GM19023 (cell line): ENCODE results near the gene TMEM259.
"Not testable (repeated sequence)": the region's sequence is repeated elsewhere in the genome, so short reads cannot be mapped to it uniquely, and the experiment has no call there.

ENCODE experiments used
- ATAC-seq: cut with Tn5 transposase; IDR thresholded peaks from one replicate; pipeline ENCODE4 v1.9.1; 2021; ENCODE audit warnings: mild to moderate bottlenecking, moderate library complexity; ENCODE audit not compliant: unreplicated experiment

Gene TMEM259

DNA sequence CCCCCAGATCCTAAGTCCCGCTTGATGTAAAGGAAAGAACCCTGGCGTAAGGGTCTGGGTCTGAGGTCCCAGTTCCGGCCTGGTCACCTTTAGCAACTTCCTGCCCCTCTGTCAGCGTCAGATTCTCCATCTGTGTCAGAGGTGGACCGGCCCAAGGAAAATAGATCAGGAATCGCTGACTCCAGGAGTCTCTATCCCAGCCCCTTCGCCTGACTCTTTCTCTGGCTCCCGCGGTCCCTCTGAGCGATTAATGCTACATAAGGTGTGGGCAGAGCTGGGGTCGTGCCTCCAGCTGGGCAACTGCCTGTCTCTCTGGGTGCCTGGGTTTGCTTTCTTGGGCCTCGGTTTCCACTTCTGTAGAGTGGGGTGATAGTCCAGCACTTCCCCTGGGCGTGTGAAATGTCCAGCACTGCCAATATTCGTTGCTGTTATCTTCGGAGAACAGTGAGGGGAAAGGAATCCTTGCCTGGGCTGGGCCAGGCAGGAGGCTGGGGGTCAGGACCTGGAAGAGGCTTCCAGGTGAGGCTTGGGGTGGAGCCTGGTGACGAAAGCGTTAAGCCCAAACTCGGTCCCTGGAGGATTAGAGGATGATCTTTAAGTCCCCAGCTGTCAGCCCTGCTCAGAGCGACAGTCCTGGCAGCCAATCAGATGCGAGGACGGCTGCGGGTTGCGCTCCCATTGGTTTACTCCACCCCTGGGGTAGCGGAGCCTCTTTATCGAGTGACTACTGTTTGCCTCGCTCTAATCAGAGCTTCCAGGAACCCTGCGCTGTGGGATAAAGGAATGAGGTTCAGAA lies 19.8 kb upstream of the TMEM259 start:
- no peak for ATAC-seq

DNA sequence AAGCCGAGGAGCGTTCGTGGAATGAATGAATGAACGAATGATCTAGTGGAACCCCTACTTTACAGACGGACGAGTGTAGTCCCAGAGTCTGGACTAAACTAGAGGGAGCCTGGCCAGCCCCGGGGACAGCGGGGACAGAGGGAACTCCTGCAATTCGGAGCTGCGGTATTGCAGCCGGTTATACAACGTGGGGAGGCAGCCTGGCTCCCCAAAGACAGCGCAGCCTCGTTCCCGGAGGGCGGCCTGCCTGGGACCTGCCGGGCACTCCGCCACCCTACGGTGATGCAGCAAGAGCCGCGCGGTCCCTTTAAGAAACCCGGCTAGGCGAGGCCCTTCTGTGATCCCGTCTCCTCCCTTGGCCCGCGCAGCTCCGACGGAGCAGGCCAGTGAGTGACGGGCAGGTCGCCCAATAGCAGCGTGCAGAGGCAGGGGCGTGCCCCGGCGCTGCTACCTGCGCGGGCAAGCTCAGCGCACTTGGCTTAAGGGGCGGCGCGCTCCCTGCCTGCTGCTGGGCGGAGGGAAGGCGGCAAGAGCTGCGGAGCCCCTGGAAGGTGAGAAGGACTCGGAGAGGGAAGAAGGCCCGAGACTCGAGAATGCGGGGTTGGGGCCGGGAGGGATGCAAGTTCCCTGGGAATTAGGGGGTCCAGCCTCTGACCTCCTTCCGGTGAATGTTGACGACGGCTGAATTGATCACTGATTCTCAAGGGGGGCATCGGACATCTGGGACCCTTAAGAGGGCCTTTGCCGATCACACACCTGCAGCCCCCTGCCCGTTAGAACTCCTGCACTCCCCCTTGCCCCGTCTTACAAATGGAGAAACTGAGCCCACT lies 18.9 kb upstream of the TMEM259 start, which contains the start of gene ABCA7:
ABCA7 (plus strand) TSS at position 462 of the 830 bp plus-strand sequence. CDS start 1,255 bp downstream, outside the sequence.
- peak; percentile 81 for ATAC-seq

DNA sequence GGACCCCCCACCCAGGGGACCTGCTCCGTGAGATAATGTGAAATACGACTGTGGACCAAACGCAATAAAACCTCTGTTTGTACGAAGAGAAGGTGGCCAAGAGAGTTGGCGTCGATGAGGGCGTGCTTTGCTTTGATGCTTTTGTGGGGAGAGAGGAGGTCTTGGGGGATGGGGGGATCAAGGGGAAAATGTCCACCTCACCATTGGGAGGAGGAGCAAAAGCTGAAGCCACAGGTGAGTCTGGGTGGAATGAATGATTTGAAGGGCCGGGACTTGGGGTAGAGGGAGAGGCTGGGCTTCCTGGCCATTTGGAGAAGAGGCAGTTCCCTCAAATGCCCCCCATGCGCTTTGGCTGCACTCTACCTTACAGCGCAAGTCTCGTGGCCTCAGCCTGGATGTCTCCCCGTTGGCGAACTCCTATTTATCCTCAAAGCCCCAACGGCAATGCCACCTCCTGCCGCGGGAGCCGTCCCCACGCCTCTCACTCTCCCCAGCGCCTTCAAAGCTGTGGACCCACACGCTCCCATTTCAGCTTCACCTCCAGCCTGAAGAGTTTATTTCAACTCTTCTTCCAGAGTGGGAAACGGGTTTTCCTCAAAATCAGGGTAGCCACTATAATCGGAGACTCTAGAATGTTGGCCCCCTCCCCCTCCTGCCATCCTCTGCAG lies 18.2 kb upstream of the TMEM259 start:
- no peak for ATAC-seq

- ATAC-seq, result no peak
Measured at GRCh38 chr19:1037621-1038064, 16.7 kb upstream of the TMEM259 start.

DNA sequence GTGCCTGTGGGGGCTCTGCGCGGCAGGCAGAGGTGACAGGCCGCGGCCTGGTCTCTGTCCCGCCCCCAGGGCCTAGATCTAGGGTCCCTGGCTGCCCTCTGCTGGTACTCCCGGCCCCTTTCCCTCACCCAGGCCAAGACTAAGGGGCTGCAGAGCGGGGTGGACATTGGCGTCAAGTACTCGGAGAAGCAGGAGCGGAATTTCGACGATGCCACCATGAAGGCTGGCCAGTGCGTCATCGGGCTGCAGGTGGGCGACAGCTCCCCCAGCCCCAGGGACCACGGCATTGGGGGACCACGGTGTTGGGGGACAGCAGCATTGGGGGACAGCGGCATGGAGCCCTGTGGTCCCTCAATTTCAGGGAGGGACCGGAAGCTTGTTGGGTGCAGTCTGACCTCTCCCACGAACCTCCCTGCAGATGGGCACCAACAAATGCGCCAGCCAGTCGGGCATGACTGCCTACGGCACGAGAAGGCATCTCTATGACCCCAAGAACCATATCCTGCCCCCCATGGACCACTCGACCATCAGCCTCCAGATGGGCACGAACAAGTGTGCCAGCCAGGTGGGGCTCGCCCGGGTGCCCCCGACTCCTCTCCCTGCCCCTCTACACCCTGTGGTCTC lies 15.2 kb upstream of the TMEM259 start:
- no peak for ATAC-seq

- ATAC-seq, result no peak
Measured at GRCh38 chr19:1032264-1032867, 11.4 kb upstream of the TMEM259 start.

DNA sequence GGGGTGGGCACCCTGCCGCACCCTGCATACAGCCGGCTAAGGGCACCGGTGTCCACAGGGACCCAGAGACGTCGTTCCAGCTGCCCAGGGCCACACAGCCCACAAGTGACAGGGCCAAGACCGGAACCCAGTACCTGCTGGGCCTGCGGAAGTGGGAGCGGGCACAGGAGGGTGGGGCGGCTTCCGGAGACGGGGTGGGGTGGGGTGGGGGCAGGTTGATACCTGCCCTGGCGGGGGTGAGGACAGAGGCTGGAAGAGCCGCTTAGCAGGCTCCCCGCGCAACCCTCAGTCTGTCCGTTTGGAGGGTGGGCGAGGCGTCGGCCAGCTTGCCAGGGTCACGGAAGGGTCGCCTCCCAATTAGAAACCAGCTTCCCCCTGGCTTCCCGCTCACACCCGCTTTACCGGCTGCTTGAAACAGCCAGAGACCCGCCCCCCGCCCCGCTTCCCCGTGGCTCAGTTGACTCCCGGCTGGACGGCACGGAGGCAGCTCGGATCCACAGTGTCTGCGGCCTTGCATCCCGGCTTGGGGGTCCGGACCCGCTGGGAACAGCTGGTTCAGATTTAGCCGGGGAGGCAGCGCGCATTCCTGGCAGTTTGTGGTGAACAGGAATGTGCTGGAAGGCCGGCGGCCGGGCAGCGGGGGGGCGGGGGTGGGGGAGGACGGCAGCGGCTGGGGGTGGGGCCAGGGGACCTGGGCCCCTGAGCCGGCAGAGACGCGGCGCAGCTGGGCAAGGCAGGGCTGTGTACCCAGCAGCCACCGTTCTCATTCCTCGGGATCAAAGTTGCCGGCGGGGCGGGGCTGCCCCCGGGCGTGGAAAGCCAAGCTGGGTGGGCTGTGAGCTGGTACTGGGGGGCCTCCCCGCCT lies 7.4 kb upstream of the TMEM259 start:
- no peak for ATAC-seq

DNA sequence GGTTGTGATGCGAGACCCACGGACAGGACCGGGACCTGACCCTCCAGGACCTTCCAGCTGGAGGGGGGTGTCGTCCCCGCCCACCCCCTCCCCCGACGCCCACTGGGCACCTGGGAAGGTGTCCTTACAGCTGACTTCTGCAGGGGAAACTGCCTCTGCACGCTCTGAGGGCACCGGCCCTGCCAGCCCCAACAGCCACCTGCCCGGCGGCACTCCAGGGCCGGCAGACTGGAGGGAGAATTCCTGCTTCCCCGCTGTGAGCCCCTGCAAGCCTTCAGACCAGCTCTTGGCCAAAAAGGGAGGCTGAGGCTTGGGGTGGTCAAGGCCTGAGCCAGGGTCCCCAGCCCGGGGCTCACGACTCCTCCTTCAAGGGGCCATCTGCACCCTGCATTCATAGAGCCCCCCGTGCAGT lies 6.7 kb upstream of the TMEM259 start:
- no peak for ATAC-seq

- peak; percentile 22 for ATAC-seq
Measured at GRCh38 chr19:1026783-1027649, 6.1 kb upstream of the TMEM259 start.

- ATAC-seq, result peak; percentile 53
Measured at GRCh38 chr19:1025960-1026782, 5.2 kb upstream of the TMEM259 start, which contains the start of gene CNN2. TSS of gene CNN2 (plus strand) at chr19:1026608. CDS start at chr19:1026662, 54 bp downstream.

DNA sequence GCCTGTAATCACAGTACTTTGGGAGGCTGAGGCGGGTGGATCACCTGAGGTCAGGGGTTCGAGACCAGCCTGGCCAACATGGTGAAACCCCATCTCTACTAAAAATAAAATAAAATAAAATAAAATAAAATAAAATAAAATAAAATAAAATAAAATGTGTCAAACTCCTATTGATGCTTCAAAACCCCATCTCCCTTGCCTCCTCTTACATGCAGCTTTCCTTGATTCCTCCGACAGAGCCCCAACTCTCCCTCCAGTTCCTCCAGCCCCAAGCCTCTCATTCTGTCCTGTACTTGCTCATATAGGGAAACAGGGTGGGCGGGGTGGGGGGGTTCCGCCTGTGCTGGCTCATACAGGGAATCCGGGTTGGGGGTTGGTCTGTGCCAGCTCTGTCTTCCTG lies 4.2 kb upstream of the TMEM259 start:
- not testable (repeated sequence) for ATAC-seq

- ATAC-seq, result not testable (repeated sequence)
Measured at GRCh38 chr19:1023883-1024188, 2.9 kb upstream of the TMEM259 start.

DNA sequence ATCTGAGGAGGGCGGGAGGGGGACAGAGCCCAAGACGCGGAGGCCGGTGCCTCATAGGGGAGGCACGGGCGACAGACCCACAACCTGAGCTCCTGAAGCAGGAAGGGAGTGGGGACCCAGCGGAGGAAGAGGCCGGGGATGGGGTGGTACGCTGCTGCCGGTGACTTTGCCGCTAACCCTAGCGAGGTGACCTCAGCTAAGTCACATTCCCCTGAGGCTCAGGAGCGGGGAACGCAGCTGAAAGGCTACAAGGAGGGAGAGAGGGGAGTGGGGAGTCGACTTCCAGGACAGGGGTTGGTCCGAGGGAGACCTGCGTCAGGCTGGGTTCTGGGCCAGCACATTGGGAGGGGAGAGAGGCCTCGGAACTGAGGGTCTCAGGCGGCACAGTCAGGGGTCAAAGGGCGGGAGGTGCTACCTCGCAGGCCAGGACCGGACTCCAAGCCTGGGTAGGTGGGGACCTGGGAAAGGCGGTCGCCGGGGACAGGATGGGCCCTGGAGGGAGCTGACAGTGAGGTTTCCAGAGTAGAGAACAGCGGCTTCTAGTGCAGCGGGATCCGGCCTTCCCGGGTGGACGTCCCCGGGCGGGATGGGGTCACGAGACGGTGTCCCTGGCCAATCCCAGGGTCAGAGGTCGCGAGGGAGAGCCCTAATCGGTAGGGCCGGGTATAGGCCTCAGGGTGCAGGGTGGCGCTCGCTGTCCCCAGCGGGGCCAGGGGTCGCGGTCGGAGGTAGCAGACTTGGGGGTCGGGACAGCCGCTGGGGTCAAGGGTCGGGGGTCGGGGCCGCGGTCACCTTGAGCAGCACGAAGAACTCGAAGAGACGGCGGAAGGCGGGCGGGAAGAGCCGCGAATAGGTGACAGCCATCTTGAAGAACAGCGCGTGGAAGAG lies 699 bp downstream of the TMEM259 start:
- ATAC-seq, result no peak

DNA sequence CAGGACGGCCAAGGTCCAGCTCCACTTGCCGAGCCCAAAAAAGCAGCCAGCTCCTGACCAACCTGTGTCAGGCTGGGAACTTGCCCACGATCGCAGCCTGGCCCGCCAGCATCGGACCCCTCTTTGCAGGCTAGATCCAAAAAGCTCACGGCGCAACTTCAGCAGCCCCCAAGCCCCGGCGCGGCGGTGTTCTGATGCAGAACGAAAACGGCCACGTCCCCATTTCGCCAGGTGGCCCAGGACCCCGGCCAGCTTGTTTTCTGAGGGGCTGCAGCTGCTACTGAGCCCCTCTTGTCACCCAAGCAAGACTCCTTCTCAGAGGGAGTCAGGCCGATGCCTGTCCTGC lies 1.3 kb downstream of the TMEM259 start:
- ATAC-seq, result no peak

- ATAC-seq, result no peak
Measured at GRCh38 chr19:1018932-1019615, 1.8 kb downstream of the TMEM259 start.

GRCh38 chr19:1018393-1018792 lies 2.5 kb downstream of the TMEM259 start:
- ATAC-seq, result no peak
